MG63 (cell line): ENCODE data around the gene RAPSN. TPM values are rescaled to one million over a fixed set of nuclear protein-coding genes. Genes with fewer than 3 reads are reported as not detected.

Experiments used
- DNase-seq: peaks from one replicate; pipeline ENCODE4 v3.0.0-alpha.2; 2020
- H3K27me3 ChIP-seq: fragments of 250-450 bp; sonication (Bioruptor Pico); 2 replicates; pipeline ENCODE4 v1.5.1; 2020; ENCODE audit warnings: mild to moderate bottlenecking, moderate library complexity
- H3K36me3 ChIP-seq: fragments of 250-450 bp; sonication (Bioruptor Pico); 2 replicates; pipeline ENCODE4 v1.5.1; 2020; ENCODE audit warnings: mild to moderate bottlenecking, moderate library complexity
- H3K4me3 ChIP-seq: fragments of 250-450 bp; sonication (Bioruptor Pico); 2 replicates; pipeline ENCODE4 v1.5.1; 2020; ENCODE audit warnings: mild to moderate bottlenecking, moderate library complexity
- H3K9me3 ChIP-seq: fragments of 250-450 bp; sonication (Bioruptor Pico); 2 replicates; pipeline ENCODE4 v1.5.1; 2020; ENCODE audit warnings: mild to moderate bottlenecking, moderate library complexity
- total RNA-seq: library from RNA; depleted of rRNA; stranded (reverse); fragments of >200 nt; shearing (Covaris generic); gene quantifications from 2 replicates; pipeline ENCODE4 v1.2.3, GENCODE V29; 2014; ENCODE audit warnings: low replicate concordance

Gene RAPSN
- total RNA-seq, 1 experiment from 2014 or later, result 0.16 TPM

DNA sequence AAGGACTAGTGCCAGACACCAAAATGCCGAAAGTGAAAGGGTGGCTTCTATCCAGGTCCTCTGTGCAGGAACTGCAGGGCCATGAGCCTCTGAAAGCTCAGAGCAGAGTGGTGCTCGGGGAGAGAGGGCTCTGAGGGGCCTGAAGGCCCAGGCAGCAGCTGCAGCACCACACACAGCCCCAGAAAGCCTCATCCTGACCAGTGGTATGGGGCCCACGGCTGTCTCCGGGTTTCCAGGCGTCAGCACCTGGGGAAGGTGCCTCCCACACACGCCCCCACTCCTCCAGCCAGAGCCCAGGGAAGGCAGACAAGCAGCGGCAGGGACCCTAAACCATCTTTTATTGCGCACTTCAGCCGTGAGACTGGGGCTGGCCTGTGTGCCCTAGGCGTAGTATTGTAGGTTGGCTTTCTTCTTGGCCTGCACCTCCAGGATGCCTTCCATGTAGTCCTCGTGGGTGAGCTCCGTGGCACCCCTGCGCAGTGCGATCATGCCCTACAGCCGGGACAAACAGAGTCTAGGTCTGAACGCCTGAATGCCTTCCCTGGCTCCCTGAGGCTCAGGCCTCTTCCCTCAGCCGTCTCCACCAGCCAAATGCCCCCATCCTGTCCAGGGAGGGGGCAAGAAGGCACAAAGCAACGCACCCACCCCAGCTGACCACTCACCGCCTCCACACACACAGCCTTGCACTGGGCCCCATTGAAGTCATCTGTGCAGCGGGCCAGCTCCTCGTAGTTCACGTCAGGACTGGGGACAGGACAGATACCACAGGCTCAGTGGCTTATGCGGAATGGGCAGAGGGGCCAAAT lies 30.3 kb downstream of the RAPSN start:
- Histone ChIP-seq H3K4me3 (no peak overlapping the region), H3K9me3 (no peaks in the 10 kb centered on the region), H3K36me3 (peaks cover 81% of the 10 kb centered on the region), H3K27me3 (no peaks in the 10 kb centered on the region)
- DNase-seq, result no peak

- H3K4me3 ChIP-seq, result no peak overlapping the region
- peaks cover 82% of the 10 kb centered on the region for H3K36me3 ChIP-seq
- DNase-seq, result no peak
- H3K27me3 ChIP-seq, result no peaks in the 10 kb centered on the region
- H3K9me3 ChIP-seq, result no peaks in the 10 kb centered on the region
Measured at GRCh38 chr11:47417712-47418111, 31.2 kb downstream of the RAPSN start.

- H3K27me3 ChIP-seq, result no peaks in the 10 kb centered on the region
- H3K4me3 ChIP-seq, result no peak overlapping the region
- H3K36me3 ChIP-seq, result peaks cover 84% of the 10 kb centered on the region
- peak; percentile 99 for DNase-seq
- no peaks in the 10 kb centered on the region for H3K9me3 ChIP-seq
Measured at GRCh38 chr11:47415949-47416472, 32.9 kb downstream of the RAPSN start.

DNA sequence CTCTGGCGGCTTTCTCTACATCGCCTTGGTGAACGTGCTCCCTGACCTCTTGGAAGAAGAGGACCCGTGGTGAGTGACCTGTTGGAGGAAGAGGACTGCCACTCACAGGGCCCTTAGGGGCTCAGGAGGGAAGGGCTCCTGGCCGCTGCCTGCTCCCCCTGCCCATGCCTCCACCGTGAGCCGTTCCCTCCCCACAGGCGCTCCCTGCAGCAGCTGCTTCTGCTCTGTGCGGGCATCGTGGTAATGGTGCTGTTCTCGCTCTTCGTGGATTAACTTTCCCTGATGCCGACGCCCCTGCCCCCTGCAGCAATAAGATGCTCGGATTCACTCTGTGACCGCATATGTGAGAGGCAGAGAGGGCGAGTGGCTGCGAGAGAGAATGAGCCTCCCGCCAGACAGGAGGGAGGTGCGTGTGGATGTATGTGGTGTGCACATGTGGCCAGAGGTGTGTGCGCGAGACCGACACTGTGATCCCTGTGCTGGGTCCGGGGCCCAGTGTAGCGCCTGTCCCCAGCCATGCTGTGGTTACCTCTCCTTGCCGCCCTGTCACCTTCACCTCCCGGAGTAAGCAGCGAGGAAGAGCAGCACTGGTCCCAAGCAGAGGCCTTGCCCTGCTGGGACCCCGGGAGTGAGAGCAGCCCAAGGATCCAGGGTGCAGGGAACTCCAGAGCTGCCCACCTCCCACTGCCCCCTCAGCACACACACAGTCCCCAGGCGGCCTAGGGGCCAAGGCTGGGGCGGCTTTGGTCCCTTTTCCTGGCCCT lies 33.7 kb downstream of the RAPSN start:
- Histone ChIP-seq H3K36me3 (peaks cover 84% of the 10 kb centered on the region), H3K27me3 (no peaks in the 10 kb centered on the region), H3K9me3 (no peaks in the 10 kb centered on the region), H3K4me3 (no peak overlapping the region)
- no peak for DNase-seq

DNA sequence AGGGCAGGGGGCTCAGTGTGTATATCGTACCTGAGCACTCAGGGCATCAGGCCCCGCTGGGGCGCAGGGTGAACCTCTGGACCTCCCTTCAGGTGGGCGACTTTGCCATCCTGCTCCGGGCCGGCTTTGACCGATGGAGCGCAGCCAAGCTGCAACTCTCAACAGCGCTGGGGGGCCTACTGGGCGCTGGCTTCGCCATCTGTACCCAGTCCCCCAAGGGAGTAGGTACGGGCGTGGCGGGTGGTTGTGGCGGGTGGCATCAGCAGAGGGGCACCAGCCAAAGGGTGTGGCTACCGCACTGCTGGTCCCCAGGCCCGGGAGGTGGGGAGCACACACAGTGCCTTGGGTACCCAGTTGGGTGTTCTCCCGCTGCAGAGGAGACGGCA lies 34.3 kb downstream of the RAPSN start:
- Histone ChIP-seq H3K36me3 (peaks cover 82% of the 10 kb centered on the region), H3K27me3 (no peaks in the 10 kb centered on the region), H3K4me3 (no peak overlapping the region), H3K9me3 (no peaks in the 10 kb centered on the region)
- no peak for DNase-seq

- DNase-seq, result peak; percentile 90
- H3K9me3 ChIP-seq, result no peaks in the 10 kb centered on the region
- no peaks in the 10 kb centered on the region for H3K27me3 ChIP-seq
- H3K36me3 ChIP-seq, result peaks cover 79% of the 10 kb centered on the region
- no peak overlapping the region for H3K4me3 ChIP-seq
Measured at GRCh38 chr11:47413908-47414684, 34.8 kb downstream of the RAPSN start.

GRCh38 chr11:47413351-47413750 lies 35.6 kb downstream of the RAPSN start:
- Histone ChIP-seq H3K9me3 (no peaks in the 10 kb centered on the region), H3K4me3 (no peak overlapping the region), H3K36me3 (peaks cover 71% of the 10 kb centered on the region), H3K27me3 (no peaks in the 10 kb centered on the region)
- DNase-seq, result no peak

DNA sequence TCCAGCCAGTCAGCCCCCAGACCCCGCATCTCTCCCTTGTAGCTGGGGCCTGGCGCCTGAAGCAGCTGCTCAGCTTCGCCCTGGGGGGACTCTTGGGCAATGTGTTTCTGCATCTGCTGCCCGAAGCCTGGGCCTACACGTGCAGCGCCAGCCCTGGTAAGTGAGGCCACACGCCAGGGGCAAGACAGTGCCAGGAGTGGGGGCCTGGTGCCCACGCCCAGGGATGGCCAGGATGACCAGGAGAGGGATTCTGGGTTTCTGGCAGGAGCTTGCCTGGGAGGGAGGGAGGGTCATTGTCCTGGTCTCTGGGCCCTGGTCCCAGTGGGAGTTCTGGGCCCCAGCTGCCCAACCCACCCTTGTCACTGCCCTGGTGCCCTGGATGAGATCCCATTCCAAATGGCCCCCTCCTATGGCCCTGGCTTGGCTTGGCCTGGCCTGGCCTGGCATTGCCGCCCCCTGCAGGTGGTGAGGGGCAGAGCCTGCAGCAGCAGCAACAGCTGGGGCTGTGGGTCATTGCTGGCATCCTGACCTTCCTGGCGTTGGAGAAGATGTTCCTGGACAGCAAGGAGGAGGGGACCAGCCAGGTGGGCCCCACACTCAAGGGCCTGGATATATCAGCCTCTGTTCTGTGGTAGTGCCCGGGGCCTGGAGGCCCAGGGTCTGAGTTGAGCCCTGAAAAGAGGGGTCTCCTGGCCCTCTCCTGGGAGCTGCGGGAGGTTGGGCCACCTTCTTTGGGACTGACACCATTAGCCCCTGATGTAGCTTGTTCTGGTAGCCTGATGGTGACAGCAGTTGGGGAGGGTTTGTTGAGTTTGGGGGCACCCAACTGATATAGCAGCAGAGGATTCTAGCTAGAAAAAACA lies 36.8 kb downstream of the RAPSN start:
- Histone ChIP-seq H3K27me3 (no peaks in the 10 kb centered on the region), H3K9me3 (no peaks in the 10 kb centered on the region), H3K36me3 (peaks cover 59% of the 10 kb centered on the region), H3K4me3 (no peak overlapping the region)
- peak; percentile 76 for DNase-seq

DNA sequence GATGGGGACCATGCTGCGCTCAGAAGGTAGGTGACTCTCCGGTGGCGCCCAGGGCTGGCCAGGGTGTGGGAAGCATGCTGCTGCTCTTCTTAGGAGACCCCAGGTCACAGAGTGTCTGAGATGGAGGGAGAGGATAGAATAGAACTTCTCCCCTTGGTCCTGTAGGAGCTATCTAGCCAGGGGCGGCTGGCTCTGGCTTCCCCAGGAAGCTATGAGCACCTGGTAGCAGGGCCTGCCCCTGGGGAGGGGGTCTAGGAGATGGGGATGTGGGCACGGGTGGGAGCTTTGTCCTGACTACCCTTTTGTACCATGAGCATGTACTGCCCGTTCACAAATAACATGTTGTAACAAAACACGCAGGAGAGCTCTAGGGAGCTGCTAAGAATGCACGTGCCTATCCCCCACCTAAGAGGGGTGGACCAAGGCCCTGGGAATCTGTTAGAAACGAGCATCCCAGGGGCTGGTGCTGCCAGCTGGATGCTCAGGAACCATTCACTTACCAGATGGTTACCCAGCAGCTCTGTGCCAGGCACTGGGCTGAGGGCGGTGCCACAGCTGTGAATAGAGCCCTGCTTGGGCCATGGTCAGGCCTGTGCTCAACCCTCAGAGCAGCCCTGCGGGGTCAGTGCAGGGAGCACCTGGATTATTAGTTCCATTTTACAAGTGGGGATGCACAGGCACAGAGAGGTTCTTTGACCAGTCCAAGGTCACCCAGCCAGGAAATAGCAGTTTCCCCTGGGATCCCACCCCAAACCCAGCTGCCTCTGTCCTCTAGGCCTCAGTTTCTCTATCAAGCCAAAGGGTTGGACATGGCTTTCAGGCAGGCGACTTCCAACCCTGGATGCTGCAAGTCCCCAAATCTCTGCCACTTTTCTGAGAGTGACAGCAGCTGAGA lies 38.3 kb downstream of the RAPSN start:
- H3K36me3 ChIP-seq, result peaks cover 54% of the 10 kb centered on the region
- peak overlapping the region; percentile 86 for H3K4me3 ChIP-seq
- no peaks in the 10 kb centered on the region for H3K9me3 ChIP-seq
- no peak for DNase-seq
- H3K27me3 ChIP-seq, result no peaks in the 10 kb centered on the region

DNA sequence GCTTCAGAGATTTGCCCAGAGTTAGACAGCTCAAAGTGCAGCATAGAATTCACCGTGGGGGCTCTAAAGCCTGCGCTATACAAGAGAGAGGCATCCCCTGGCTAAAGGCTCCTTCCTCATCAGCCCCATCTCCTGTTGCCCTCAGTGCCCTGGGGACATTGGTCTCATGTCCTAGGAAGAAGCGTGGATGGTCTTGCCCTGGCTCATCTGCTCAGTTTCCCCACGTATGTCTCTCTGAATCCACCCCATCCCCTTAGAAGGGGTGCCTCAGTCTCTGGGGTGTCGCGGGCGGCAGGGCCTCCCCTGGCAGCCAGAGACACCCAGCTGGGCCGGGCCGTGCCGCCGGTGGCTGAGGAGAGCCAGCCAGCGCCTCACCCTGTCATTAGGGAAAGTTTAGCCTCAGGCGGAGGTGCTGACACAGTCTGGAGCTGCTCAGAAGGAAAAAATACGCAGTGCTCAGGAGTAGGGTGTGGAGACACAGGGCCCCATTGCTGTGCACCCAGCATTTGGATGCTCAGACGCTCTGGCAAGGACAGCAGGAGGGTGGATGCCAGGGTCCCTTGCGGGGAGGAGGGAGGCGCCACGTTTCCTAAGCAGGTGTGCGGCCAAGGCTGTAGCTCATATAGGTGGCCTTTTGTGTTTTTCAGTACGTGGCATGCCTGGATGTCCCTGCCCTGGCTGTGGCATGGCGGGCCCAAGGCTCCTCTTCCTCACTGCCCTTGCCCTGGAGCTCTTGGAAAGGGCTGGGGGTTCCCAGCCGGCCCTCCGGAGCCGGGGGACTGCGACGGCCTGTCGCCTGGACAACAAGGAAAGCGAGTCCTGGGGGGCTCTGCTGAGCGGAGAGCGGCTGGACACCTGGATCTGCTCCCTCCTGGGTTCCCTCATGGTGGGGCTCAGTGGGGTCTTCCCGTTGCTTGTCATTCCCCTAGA lies 39.2 kb downstream of the RAPSN start:
- Histone ChIP-seq H3K27me3 (no peaks in the 10 kb centered on the region), H3K9me3 (no peaks in the 10 kb centered on the region), H3K36me3 (peaks cover 45% of the 10 kb centered on the region), H3K4me3 (peak overlapping the region; percentile 86)
- peak; percentile 36 for DNase-seq

- Histone ChIP-seq H3K4me3 (peak overlapping the region; percentile 86), H3K9me3 (no peaks in the 10 kb centered on the region)
- DNase-seq, result peak; percentile 84
Measured at GRCh38 chr11:47408598-47409439, 40.1 kb downstream of the RAPSN start.

GRCh38 chr11:47407746-47408590 lies 41.0 kb downstream of the RAPSN start, which contains the start of gene SLC39A13:
Gene SLC39A13, plus strand, starts transcription at chr11:47408590. Its CDS starts 1,505 bp downstream, at chr11:47410095.
- Histone ChIP-seq H3K9me3 (no peaks in the 10 kb centered on the region), H3K27me3 (no peaks in the 10 kb centered on the region), H3K36me3 (peaks cover 28% of the 10 kb centered on the region), H3K4me3 (peak within 1 kb of the TSS; percentile 86)
- DNase-seq, result peak; percentile 95

More at GRCh38 chr11:47408598-47409439, 40.1 kb downstream of the RAPSN start:
- Histone ChIP-seq H3K27me3 (no peaks in the 10 kb centered on the region), H3K36me3 (peaks cover 37% of the 10 kb centered on the region)
